Left lung (tissue), 10 donors: ENCODE results near the gene ARFIP2. TPM values are rescaled to one million over a fixed set of nuclear protein-coding genes. Genes with fewer than 3 reads are reported as not detected.

Experiments used
- ATAC-seq: fragments of 200-7000 bp; cut with Tn5 transposase; one replicate; pipeline ENCODE4 v1.9.1; 2020; ENCODE audit warnings: moderate library complexity
- DNase-seq, 4 donors: peaks; one replicate each; pipeline ENCODE4 v3.0.0-alpha.2; 2013 to 2020
- H3K27ac ChIP-seq, 2 donors: fragments of 200-600 bp; sonication (generic) in 1 of 2; one replicate each; pipeline versions ENCODE4 v1.5.0 to v1.8.0; 2020 to 2021
- H3K27me3 ChIP-seq, 2 donors: fragments of 200-600 bp; sonication (generic) in 1 of 2; one replicate each; pipeline versions ENCODE4 v1.5.0 to v1.8.0; 2020 to 2021
- H3K36me3 ChIP-seq, 2 donors: fragments of 200-600 bp; sonication (generic) in 1 of 2; one replicate each; pipeline versions ENCODE4 v1.5.0 to v1.8.0; 2020 to 2021
- H3K4me1 ChIP-seq, 2 donors: fragments of 200-600 bp; one replicate each; pipeline ENCODE4 v1.8.0; 2021
- H3K4me3 ChIP-seq, 2 donors: fragments of 200-600 bp; sonication (generic) in 1 of 2; one replicate each; pipeline versions ENCODE4 v1.5.0 to v1.8.0; 2020 to 2021; ENCODE audit warnings: mild to moderate bottlenecking in 1 of 2
- H3K9me3 ChIP-seq, 2 donors: fragments of 200-600 bp; sonication (generic) in 1 of 2; one replicate each; pipeline versions ENCODE4 v1.5.0 to v1.8.0; 2020 to 2021
- CTCF ChIP-seq, 2 donors: fragments of 200-600 bp; sonication (generic) in 1 of 2; IDR thresholded peaks; one replicate each; pipeline versions ENCODE4 v1.5.0 to v1.8.0; 2021; ENCODE audit warnings: antibody characterized with exemption in 2 of 2
- intact Hi-C, 2 donors: fragments of 100-400 bp; cut with DNase I; formaldehyde crosslinking; loops; one replicate each; pipeline versions ENCODE4 v1.11.2 to v1.14.2; 2022
- polyA plus RNA-seq, 6 donors: library from polyadenylated mRNA; unstranded; fragments of 120-200 nt; gene quantifications; one replicate each; pipeline ENCODE4 v1.2.1, GENCODE V29; 2013; ENCODE audit not compliant: insufficient read length in 6 of 6
- total RNA-seq, 2 donors: library from RNA; stranded (reverse); fragmentation: NEBNext Ultra II Directional; extraction: Animal tissue kit (Norgen Biotek cat#: 25700); gene quantifications; one replicate each; pipeline ENCODE4 v1.2.1, GENCODE V29; 2021
- donor health status: DM: no; HTN: yes; CAD: no.
- donor health status: DM: no; HTN: no; CAD: no.

The ARFIP2 gene
- total and polyA plus RNA-seq, 8 donors = 41.3 to 75.0 (median 62.6) TPM

- no peaks in the 10 kb centered on the region for H3K9me3 ChIP-seq
- no peak overlapping the region for H3K4me3 ChIP-seq
- intact Hi-C loops = no loop called here
- DNase-seq (no peak), ATAC-seq (no peak)
- no peak for TF ChIP-seq CTCF (IDR thresholded peaks at IDR 0.05)
- no peak overlapping the region for H3K27ac ChIP-seq
- H3K4me1 ChIP-seq = no peaks in the 10 kb centered on the region
- H3K36me3 ChIP-seq = peaks cover 0 to 95% of the 10 kb centered on the region in 2 donors
- no peaks in the 10 kb centered on the region for H3K27me3 ChIP-seq
Measured at GRCh38 chr11:6453152-6453551, 28.0 kb downstream of the ARFIP2 start.

- H3K4me1 ChIP-seq = no peaks in the 10 kb centered on the region
- intact Hi-C loops = no loop called here
- no peak overlapping the region for H3K27ac ChIP-seq
- no peak overlapping the region for H3K4me3 ChIP-seq
- TF ChIP-seq CTCF (IDR thresholded peaks at IDR 0.05) = no peak
- H3K27me3 ChIP-seq = no peaks in the 10 kb centered on the region
- no peaks in the 10 kb centered on the region for H3K9me3 ChIP-seq
- peaks cover 0 to 90% of the 10 kb centered on the region in 2 donors for H3K36me3 ChIP-seq
- ATAC-seq (no peak), DNase-seq (no peak)
Measured at GRCh38 chr11:6452219-6452618, 28.9 kb downstream of the ARFIP2 start.

GRCh38 chr11:6448574-6448973 lies 32.6 kb downstream of the ARFIP2 start:
- no peak for DNase-seq

GRCh38 chr11:6443269-6444003 lies 37.7 kb downstream of the ARFIP2 start:
- ATAC-seq (peak; percentile 90), DNase-seq (peak; percentile 22 to 81 (median 54))
- Histone ChIP-seq H3K27me3 (no peaks in the 10 kb centered on the region), H3K4me3 (no peak overlapping the region), H3K36me3 (peaks cover 0 to 5% of the 10 kb centered on the region in 2 donors), H3K4me1 (no peaks in the 10 kb centered on the region), H3K9me3 (no peaks in the 10 kb centered on the region), H3K27ac (no peak overlapping the region)
- peak; percentile 82 to 88 for TF ChIP-seq CTCF (IDR thresholded peaks at IDR 0.05)
- intact Hi-C loops = loop anchor here in 1 of 2 donors (5.0 kb wide), 1 partner anchor 61 kb away; no protein-coding TSS in a partner anchor

More at GRCh38 chr11:6448574-6448973, 32.6 kb downstream of the ARFIP2 start:
- intact Hi-C loops = no loop called here
- H3K27me3 ChIP-seq = no peaks in the 10 kb centered on the region
- H3K36me3 ChIP-seq = peaks cover 0 to 54% of the 10 kb centered on the region in 2 donors
- H3K4me3 ChIP-seq = no peak overlapping the region
- H3K9me3 ChIP-seq = no peaks in the 10 kb centered on the region
- no peak for TF ChIP-seq CTCF (IDR thresholded peaks at IDR 0.05)
- H3K27ac ChIP-seq = no peak overlapping the region
- no peak for ATAC-seq
- no peaks in the 10 kb centered on the region for H3K4me1 ChIP-seq

- peaks cover 0 to under 1% of the 10 kb centered on the region in 2 donors for H3K36me3 ChIP-seq
- no peak for TF ChIP-seq CTCF (IDR thresholded peaks at IDR 0.05)
- DNase-seq (no peak), ATAC-seq (no peak)
- no peaks in the 10 kb centered on the region for H3K9me3 ChIP-seq
- no peak overlapping the region for H3K4me3 ChIP-seq
- no peak overlapping the region for H3K27ac ChIP-seq
- no peaks in the 10 kb centered on the region for H3K4me1 ChIP-seq
- intact Hi-C loops = loop anchor here in 1 of 2 donors (5.0 kb wide), 1 partner anchor 60 kb away; no protein-coding TSS in a partner anchor
- no peaks in the 10 kb centered on the region for H3K27me3 ChIP-seq
Measured at GRCh38 chr11:6442441-6442840, 38.7 kb downstream of the ARFIP2 start.
